ENCODE measurements around the gene VAPB.
A peak's percentile ranks its signal among the peaks of the same experiment; 100 is the strongest.
"Not testable (repeated sequence)": the region's sequence is repeated elsewhere in the genome, so short reads cannot be mapped to it uniquely, and the experiment has no call there.

Gene VAPB

GRCh38 chr20:58408603-58409246 lies 19.7 kb downstream of the VAPB start:
- no peak for DNase-seq

- DNase-seq = not testable (repeated sequence)
These were observed 25.2 kb downstream of the VAPB start for GRCh38 chr20:58414216-58414615.

GRCh38 chr20:58414786-58415185 lies 25.8 kb downstream of the VAPB start:
- not testable (repeated sequence) for DNase-seq

- DNase-seq = no peak
These were observed 27.0 kb downstream of the VAPB start for GRCh38 chr20:58416057-58416456.

- DNase-seq = no peak
These were observed 27.8 kb downstream of the VAPB start for GRCh38 chr20:58416835-58417234.

GRCh38 chr20:58417438-58417837 lies 28.4 kb downstream of the VAPB start:
- no peak for DNase-seq

GRCh38 chr20:58418949-58419748 lies 30.1 kb downstream of the VAPB start:
- no peak for DNase-seq

GRCh38 chr20:58420798-58421496 lies 31.9 kb downstream of the VAPB start:
- no peak for DNase-seq

- no peak for DNase-seq
These were observed 32.4 kb downstream of the VAPB start for GRCh38 chr20:58421497-58421850.

GRCh38 chr20:58424218-58424969 lies 35.4 kb downstream of the VAPB start:
- DNase-seq = no peak

GRCh38 chr20:58427571-58427970 lies 38.5 kb downstream of the VAPB start:
- not testable (repeated sequence) for DNase-seq

- DNase-seq = no peak
These were observed 39.3 kb downstream of the VAPB start for GRCh38 chr20:58428364-58428763.

- DNase-seq = no peak
These were observed 40.3 kb downstream of the VAPB start for GRCh38 chr20:58429303-58429702.

GRCh38 chr20:58431134-58431533 lies 42.1 kb downstream of the VAPB start:
- no peak for DNase-seq

GRCh38 chr20:58432186-58432954 lies 43.3 kb downstream of the VAPB start:
- DNase-seq = peak; percentile 3

GRCh38 chr20:58433029-58433647 lies 44.1 kb downstream of the VAPB start:
- DNase-seq = no peak

GRCh38 chr20:58433759-58434158 lies 44.7 kb downstream of the VAPB start:
- peak; percentile 2 for DNase-seq

GRCh38 chr20:58434326-58434725 lies 45.3 kb downstream of the VAPB start:
- no peak for DNase-seq

GRCh38 chr20:58435237-58435636 lies 46.2 kb downstream of the VAPB start:
- DNase-seq = no peak

- no peak for DNase-seq
These were observed 48.0 kb downstream of the VAPB start for GRCh38 chr20:58436868-58437645.

All from suppressor macrophage treated with lipopolysaccharide for 4 hours (primary cell).